A549 (cell line): ENCODE data around the gene ENPEP. TPM values are rescaled to one million over a fixed set of nuclear protein-coding genes. Genes with fewer than 3 reads are reported as not detected.

ENCODE experiments used
- ATAC-seq, 2 experiments: fragments of 200-7000 bp in 1 of 2; fragments of >200 bp in 1 of 2; cut with Nextera tagmentation in 1 of 2; cut with Tn5 transposase in 1 of 2; 3 replicates each; pipeline versions ENCODE4 v1.8.0 to v1.9.1; 2018 to 2020; ENCODE audit warnings: mild to moderate bottlenecking in 1 of 2, moderate library complexity in 1 of 2
- CTCF ChIA-PET: fragments of 300-600 bp; sonication (Branson Sonifier 250); formaldehyde crosslinking; extraction: SDS; loops from one replicate; lab custom pipeline; 2021; ENCODE audit warnings: antibody characterized with exemption, inconsistent platforms; lab: Yijun Ruan, JAX
- POLR2A ChIA-PET: fragments of 350-600 bp; formaldehyde crosslinking; extraction: SDS; loops from one replicate; lab custom pipeline; 2021; ENCODE audit warnings: antibody characterized with exemption, inconsistent platforms; lab: Yijun Ruan, JAX
- DNase-seq, 2 experiments: peaks; one replicate each; pipeline versions ENCODE4 v3.0.0 to v3.0.0-alpha.2; 2011 to 2016; ENCODE audit warnings: low read depth in 1 of 2, low spot score in 1 of 2
- FAIRE-seq: peaks from 2 replicates; lab custom pipeline; 2011; peaks lifted over from hg19 to GRCh38; lab: Jason Lieb, UNC
- H3K27ac ChIP-seq, 2 experiments: fragments of >200 bp; sonication (Bioruptor Twin); formaldehyde crosslinking; 3 replicates each; pipeline ENCODE4 v1.5.1; 2016 to 2017
- H3K4me1 ChIP-seq: fragments of >200 bp; sonication (Bioruptor Twin); formaldehyde crosslinking; 3 replicates; pipeline ENCODE4 v1.6.1; 2016
- H3K4me2 ChIP-seq: fragments of >200 bp; sonication (Bioruptor Twin); formaldehyde crosslinking; 3 replicates; pipeline ENCODE4 v1.6.1; 2016
- H3K4me3 ChIP-seq: fragments of >200 bp; sonication (Bioruptor Twin); formaldehyde crosslinking; 3 replicates; pipeline ENCODE4 v1.5.1; 2016
- H3K9me3 ChIP-seq: fragments of >200 bp; sonication (Bioruptor Twin); formaldehyde crosslinking; 3 replicates; pipeline ENCODE4 v1.6.1; 2016
- CHD2 ChIP-seq: fragments of 150-350 bp; IDR thresholded peaks from 2 replicates; pipeline ENCODE4 v1.6.1; 2014; ENCODE audit warnings: low read length; ENCODE audit not compliant: partially characterized antibody
- CHD4 ChIP-seq: fragments of 200-600 bp; sonication (generic); IDR thresholded peaks from 2 replicates; pipeline ENCODE4 v1.6.1; 2016; ENCODE audit warnings: antibody characterized with exemption, mild to moderate bottlenecking, borderline replicate concordance
- EHF ChIP-seq: fragments of 250-450 bp; sonication (Bioruptor Pico); IDR thresholded peaks from 2 replicates; pipeline ENCODE4 v1.5.0; 2020; ENCODE audit warnings: mild to moderate bottlenecking
- FOSL2 ChIP-seq, 2 experiments: fragments of 450-650 bp in 1 of 2; fragments of >200 bp in 1 of 2; sonication (Bioruptor Twin) in 1 of 2; formaldehyde crosslinking; IDR thresholded peaks; 2 replicates each; pipeline versions ENCODE4 v1.5.0 to v1.6.1; 2016 to 2020; ENCODE audit warnings: mild to moderate bottlenecking in 1 of 2, moderate library complexity in 1 of 2
- FOXS1 ChIP-seq: fragments of 250-450 bp; sonication (Bioruptor Pico); IDR thresholded peaks from 2 replicates; pipeline ENCODE4 v1.5.0; 2020; ENCODE audit warnings: mild to moderate bottlenecking, moderate library complexity
- GATA3 ChIP-seq: IDR thresholded peaks from 2 replicates; pipeline ENCODE4 v1.6.1; 2012; ENCODE audit warnings: borderline replicate concordance
- HDAC2 ChIP-seq: fragments of 200-600 bp; sonication (generic); IDR thresholded peaks from 2 replicates; pipeline ENCODE4 v1.6.1; 2016
- HOXB5 ChIP-seq: fragments of 250-450 bp; sonication (Bioruptor Pico); IDR thresholded peaks from 2 replicates; pipeline ENCODE4 v1.5.0; 2020; ENCODE audit warnings: mild to moderate bottlenecking, moderate library complexity
- JUN ChIP-seq, 2 experiments: fragments of >200 bp; sonication (Bioruptor Twin); formaldehyde crosslinking; IDR thresholded peaks; 2 replicates in 1 of 2; 3 replicates in 1 of 2; pipeline ENCODE4 v1.6.1; 2016 to 2017
- JUNB ChIP-seq: fragments of >200 bp; sonication (Bioruptor Twin); formaldehyde crosslinking; IDR thresholded peaks from 2 replicates; pipeline ENCODE4 v1.6.1; 2016
- KDM5A ChIP-seq: fragments of 200-600 bp; sonication (generic); IDR thresholded peaks from 2 replicates; pipeline ENCODE4 v1.6.1; 2016; ENCODE audit warnings: antibody characterized with exemption, mild to moderate bottlenecking
- POLR2A ChIP-seq: IDR thresholded peaks from 2 replicates; pipeline ENCODE4 v1.6.1; 2012; ENCODE audit warnings: mild to moderate bottlenecking, low read length
- RCOR1 ChIP-seq: fragments of 150-350 bp; IDR thresholded peaks from 2 replicates; pipeline ENCODE4 v1.6.1; 2014; ENCODE audit warnings: antibody characterized with exemption, low read length, low read depth
- RFX5 ChIP-seq: fragments of 450-650 bp; IDR thresholded peaks from 2 replicates; pipeline ENCODE4 v1.7.1; 2014; ENCODE audit warnings: antibody characterized with exemption, mild to moderate bottlenecking, moderate library complexity
- SREBF2 ChIP-seq: fragments of 450-650 bp; IDR thresholded peaks from 2 replicates; pipeline ENCODE4 v1.6.1; 2014; ENCODE audit warnings: mild to moderate bottlenecking, moderate library complexity
- ZNF302 ChIP-seq: fragments of 250-450 bp; sonication (Bioruptor Pico); IDR thresholded peaks from 2 replicates; pipeline ENCODE4 v1.9.0; 2021; ENCODE audit warnings: inconsistent platforms, mild to moderate bottlenecking, moderate library complexity
- WGBS: methylation state at CpG from one replicate; pipeline ENCODE4 v1.1.6; 2017; ENCODE audit errors: missing lambda C conversion rate; 5-methylcytosine and 5-hydroxymethylcytosine counted together
- polyA plus RNA-seq, 4 experiments: library from polyadenylated mRNA; depleted of rRNA in 3 of 4; stranded (reverse); fragments of >200 nt; fragmentation: RNase III in 1 of 4; extraction: RNeasy Plus Mini Kit Qiagen cat#74134 plus additional on column Dnase treatment in 1 of 4; gene quantifications; 2 replicates in 3 of 4; 3 replicates in 1 of 4; pipeline ENCODE4 v1.2.3, GENCODE V29; 2011 to 2017
- TF ChIP-seq, protein P1 (sequence below): IDR thresholded peaks from 2 replicates; pipeline ENCODE4 v1.6.1; 2012; ENCODE audit warnings: low read depth, borderline replicate concordance
- TF ChIP-seq, protein P2 (sequence below): IDR thresholded peaks from 2 replicates; pipeline ENCODE4 v1.6.1; 2012
- TF ChIP-seq, protein P3 (sequence below): IDR thresholded peaks from 2 replicates; pipeline ENCODE4 v1.6.1; 2012
- TF ChIP-seq, protein P4 (sequence below): fragments of 200-600 bp; sonication (generic); IDR thresholded peaks from 2 replicates; pipeline ENCODE4 v1.6.1; 2016; ENCODE audit warnings: antibody characterized with exemption, mild to moderate bottlenecking, moderate library complexity
- TF ChIP-seq, protein P5 (sequence below): fragments of 450-650 bp; IDR thresholded peaks from 2 replicates; pipeline ENCODE4 v1.6.1; 2014; ENCODE audit warnings: antibody characterized with exemption

The ENPEP gene
- polyA plus RNA-seq, 2 of the 4 experiments (the other 2 are of a cell fraction): 0.12 to 0.62 TPM

DNA sequence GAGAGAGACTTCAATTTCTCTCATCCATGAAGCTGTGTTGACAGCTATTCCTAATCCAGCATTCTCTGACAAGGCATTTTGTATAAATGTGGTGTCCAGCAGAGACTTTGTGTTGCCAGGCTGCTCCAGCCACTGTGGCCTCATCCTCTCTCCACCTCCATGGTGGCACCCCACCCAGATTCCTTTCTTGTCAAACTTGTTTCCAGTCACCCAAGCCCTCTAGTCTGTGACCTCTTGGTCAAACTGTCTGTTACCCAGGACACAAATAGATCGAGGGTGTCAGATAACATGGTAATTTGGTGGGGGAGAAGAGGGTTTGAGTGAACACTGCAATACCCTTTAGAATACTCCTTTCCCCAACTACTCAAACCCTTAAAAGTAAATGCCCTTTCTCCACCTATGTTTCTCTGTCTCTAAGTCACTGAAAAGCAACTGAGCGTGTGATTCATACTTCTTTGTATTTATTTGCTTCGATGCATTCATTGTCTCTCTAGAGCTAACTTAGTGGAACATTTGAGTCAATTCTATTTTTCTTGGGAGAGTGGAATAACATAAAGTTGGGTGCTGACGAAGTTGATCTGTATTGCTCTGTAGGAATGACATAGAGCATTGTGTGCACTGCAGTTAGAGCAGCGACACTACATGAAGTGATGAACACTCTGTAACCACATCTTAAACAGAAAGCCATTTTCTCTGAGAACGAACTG, 133.2 kb downstream of the ENPEP start (continued):
- TF ChIP-seq, protein P1, sequence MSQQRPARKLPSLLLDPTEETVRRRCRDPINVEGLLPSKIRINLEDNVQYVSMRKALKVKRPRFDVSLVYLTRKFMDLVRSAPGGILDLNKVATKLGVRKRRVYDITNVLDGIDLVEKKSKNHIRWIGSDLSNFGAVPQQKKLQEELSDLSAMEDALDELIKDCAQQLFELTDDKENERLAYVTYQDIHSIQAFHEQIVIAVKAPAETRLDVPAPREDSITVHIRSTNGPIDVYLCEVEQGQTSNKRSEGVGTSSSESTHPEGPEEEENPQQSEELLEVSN: no peak
- TF ChIP-seq, protein P2, sequence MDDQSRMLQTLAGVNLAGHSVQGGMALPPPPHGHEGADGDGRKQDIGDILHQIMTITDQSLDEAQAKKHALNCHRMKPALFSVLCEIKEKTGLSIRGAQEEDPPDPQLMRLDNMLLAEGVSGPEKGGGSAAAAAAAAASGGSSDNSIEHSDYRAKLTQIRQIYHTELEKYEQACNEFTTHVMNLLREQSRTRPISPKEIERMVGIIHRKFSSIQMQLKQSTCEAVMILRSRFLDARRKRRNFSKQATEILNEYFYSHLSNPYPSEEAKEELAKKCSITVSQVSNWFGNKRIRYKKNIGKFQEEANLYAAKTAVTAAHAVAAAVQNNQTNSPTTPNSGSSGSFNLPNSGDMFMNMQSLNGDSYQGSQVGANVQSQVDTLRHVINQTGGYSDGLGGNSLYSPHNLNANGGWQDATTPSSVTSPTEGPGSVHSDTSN: no peak

DNA sequence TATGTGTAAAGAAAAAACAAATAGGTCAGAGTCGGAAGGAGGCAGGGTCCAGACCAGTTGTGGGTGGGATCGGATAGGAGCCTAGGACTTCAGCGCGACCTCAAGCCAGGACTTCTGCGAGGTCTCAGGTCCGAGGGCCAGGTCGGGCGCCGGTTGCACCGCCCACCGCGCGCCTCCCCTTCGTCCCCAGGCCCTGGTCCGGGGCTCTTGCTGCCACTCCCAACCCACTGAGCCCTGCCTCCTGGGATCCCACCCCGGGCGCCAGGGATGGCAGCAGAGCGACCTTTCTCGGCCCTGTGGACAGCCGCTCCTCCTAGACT, 134.6 kb downstream of the ENPEP start:
- CTCF ChIA-PET: no interaction called here
- no peak overlapping the region for H3K4me3 ChIP-seq

DNA sequence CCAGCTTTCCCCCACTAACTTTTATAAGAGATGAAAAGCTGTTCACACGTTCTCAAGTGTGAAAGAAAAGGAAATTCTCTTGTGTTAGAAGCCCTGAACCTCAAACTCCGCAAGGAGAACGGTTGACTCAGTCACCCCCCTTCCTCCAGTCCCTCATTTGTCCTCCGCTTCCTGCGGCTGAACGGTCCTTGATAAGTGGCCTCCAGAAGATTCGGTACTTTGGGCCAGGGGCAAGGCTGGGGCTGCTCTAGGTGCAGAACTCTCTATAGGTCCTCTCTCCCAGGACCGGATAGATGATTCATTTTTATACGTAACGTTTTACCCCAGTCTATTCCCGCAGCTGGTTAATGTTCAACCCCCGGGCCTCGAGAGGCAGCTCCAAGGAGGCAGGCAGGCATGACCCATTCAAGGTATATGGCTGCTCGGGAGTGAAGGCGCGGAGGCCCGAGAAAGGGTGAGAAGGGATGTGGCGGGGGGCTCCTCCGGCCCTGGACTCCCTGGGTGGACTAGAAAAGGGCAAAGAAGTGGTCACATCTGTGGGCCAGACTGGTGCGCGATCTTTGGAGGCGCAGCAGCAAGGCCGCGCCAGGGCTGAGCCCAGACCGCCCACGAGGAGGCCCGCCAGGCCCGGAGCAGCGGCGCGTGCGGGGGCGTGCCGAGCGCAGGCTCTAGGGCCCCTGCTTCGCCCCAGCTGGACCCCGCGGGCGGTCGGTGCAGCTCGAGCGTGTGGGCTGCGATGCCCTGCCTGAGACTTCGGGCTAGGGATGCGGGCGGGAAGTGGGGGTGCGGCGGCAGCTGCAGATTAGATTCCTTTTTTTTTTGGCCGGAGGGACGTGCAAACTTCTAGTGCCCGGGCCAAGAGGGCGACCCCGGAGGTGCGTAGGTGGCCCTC, 135.2 kb downstream of the ENPEP start:
- CTCF ChIA-PET: interaction anchor here (0.7 kb wide), 1 partner anchor 358 kb away, joined by 3 read pairs; no protein-coding TSS in a partner anchor
- H3K27ac ChIP-seq: peak overlapping the region; percentile 71 to 78
- DNase-seq: peak; percentile 30 to 60
- peak overlapping the region; percentile 72 for H3K4me2 ChIP-seq
- no peak for FAIRE-seq
- peak; percentile 91 to 93 for ATAC-seq
- 54% methylated on average over 17 of the region's 54 CpGs for whole genome bisulfite sequencing
- TF ChIP-seq, protein P1: peak; percentile 59; the same call in 1 of the 2 replicates
- no peak for TF ChIP-seq POLR2A
- TF ChIP-seq, protein P3, sequence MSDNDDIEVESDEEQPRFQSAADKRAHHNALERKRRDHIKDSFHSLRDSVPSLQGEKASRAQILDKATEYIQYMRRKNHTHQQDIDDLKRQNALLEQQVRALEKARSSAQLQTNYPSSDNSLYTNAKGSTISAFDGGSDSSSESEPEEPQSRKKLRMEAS: peak; percentile 57
- no peak for TF ChIP-seq HDAC2
- no peak for TF ChIP-seq JUN (IDR thresholded peaks at IDR 0.05)
- no peak for TF ChIP-seq FOSL2 (IDR thresholded peaks at IDR 0.05)
- peak; percentile 21; the same call in 1 of the 2 replicates for TF ChIP-seq FOSL2 (CRISPR knock-in tag; IDR thresholded peaks at IDR 0.05)
- TF ChIP-seq CHD2: no peak
- no peak for TF ChIP-seq KDM5A
- peak overlapping the region; percentile 36 for H3K4me3 ChIP-seq
- no peaks in the 10 kb centered on the region for H3K9me3 ChIP-seq
- H3K4me1 ChIP-seq: peaks cover 11% of the 10 kb centered on the region; the same call in 2 of the 3 replicates
- POLR2A ChIA-PET: no interaction called here

More for the DNA sequence above, 134.6 kb downstream of the ENPEP start:
- DNase-seq (no peak), FAIRE-seq (no peak), ATAC-seq (peak in 1 of 2 experiments; percentile 33; a peak in 1 of 6 replicates)
- H3K27ac ChIP-seq: peak overlapping the region; percentile 71 to 78; a peak in 5 of 6 replicates
- no peak for TF ChIP-seq JUN (IDR thresholded peaks at IDR 0.05)
- TF ChIP-seq, protein P4, sequence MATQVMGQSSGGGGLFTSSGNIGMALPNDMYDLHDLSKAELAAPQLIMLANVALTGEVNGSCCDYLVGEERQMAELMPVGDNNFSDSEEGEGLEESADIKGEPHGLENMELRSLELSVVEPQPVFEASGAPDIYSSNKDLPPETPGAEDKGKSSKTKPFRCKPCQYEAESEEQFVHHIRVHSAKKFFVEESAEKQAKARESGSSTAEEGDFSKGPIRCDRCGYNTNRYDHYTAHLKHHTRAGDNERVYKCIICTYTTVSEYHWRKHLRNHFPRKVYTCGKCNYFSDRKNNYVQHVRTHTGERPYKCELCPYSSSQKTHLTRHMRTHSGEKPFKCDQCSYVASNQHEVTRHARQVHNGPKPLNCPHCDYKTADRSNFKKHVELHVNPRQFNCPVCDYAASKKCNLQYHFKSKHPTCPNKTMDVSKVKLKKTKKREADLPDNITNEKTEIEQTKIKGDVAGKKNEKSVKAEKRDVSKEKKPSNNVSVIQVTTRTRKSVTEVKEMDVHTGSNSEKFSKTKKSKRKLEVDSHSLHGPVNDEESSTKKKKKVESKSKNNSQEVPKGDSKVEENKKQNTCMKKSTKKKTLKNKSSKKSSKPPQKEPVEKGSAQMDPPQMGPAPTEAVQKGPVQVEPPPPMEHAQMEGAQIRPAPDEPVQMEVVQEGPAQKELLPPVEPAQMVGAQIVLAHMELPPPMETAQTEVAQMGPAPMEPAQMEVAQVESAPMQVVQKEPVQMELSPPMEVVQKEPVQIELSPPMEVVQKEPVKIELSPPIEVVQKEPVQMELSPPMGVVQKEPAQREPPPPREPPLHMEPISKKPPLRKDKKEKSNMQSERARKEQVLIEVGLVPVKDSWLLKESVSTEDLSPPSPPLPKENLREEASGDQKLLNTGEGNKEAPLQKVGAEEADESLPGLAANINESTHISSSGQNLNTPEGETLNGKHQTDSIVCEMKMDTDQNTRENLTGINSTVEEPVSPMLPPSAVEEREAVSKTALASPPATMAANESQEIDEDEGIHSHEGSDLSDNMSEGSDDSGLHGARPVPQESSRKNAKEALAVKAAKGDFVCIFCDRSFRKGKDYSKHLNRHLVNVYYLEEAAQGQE: no peak
- TF ChIP-seq ZNF302 (CRISPR knock-in tag): no peak
- no peak for TF ChIP-seq HOXB5
- no peak for TF ChIP-seq KDM5A
- TF ChIP-seq, protein P5, sequence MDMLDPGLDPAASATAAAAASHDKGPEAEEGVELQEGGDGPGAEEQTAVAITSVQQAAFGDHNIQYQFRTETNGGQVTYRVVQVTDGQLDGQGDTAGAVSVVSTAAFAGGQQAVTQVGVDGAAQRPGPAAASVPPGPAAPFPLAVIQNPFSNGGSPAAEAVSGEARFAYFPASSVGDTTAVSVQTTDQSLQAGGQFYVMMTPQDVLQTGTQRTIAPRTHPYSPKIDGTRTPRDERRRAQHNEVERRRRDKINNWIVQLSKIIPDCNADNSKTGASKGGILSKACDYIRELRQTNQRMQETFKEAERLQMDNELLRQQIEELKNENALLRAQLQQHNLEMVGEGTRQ: no peak
- TF ChIP-seq CHD4: no peak
- TF ChIP-seq HDAC2: no peak
- TF ChIP-seq SREBF2: no peak
- no peak for TF ChIP-seq GATA3
- no peak for TF ChIP-seq RCOR1
- TF ChIP-seq, protein P1: no peak
- no peak for TF ChIP-seq JUNB
- no peak for TF ChIP-seq EHF (CRISPR knock-in tag)
- no peak for TF ChIP-seq RFX5
- no peak for TF ChIP-seq FOXS1 (CRISPR knock-in tag)
- 85% methylated on average over 20 of the region's 20 CpGs for WGBS
- POLR2A ChIA-PET: no interaction called here
- H3K9me3 ChIP-seq: no peaks in the 10 kb centered on the region
- H3K4me2 ChIP-seq: peak overlapping the region; percentile 72
- H3K4me1 ChIP-seq: peaks cover 11% of the 10 kb centered on the region; the same call in 2 of the 3 replicates
